GM23248 (cell line): ENCODE results near the gene GALNT1.

Experiments used
- EZH2 ChIP-seq: fragments of 200-600 bp; sonication (generic); IDR thresholded peaks from 2 replicates; pipeline ENCODE4 v1.6.1; 2018; ENCODE audit warnings: antibody characterized with exemption, mild to moderate bottlenecking; ENCODE audit not compliant: insufficient read depth, poor library complexity, severe bottlenecking
- EZH2phosphoT487 ChIP-seq: fragments of 200-600 bp; sonication (generic); IDR thresholded peaks from 2 replicates; pipeline ENCODE4 v1.6.1; 2018; ENCODE audit warnings: antibody characterized with exemption, moderate library complexity, mild to moderate bottlenecking, low read depth; ENCODE audit not compliant: insufficient read depth

- no peak for TF ChIP-seq EZH2phosphoT487
- no peak for TF ChIP-seq EZH2
Measured at GRCh38 chr18:35733408-35733807, 151.9 kb downstream of the GALNT1 start.
